ENCODE measurements around the gene SWI5.
"Not testable (repeated sequence)": the region's sequence is repeated elsewhere in the genome, so short reads cannot be mapped to it uniquely, and the experiment has no call there.

SWI5 gene

GRCh38 chr9:128276008-128276573 lies at the start of gene SWI5:
Gene SWI5 (plus strand): TSS chr9:128276276.
- peak; percentile 99 to 100 for DNase-seq (ENCODE audit: low read depth in 2 of 2, low spot score in 1 of 2)

GRCh38 chr9:128226412-128226801 lies 49.7 kb upstream of the SWI5 start:
- DNase-seq (ENCODE audit: low read depth in 2 of 2, low spot score in 1 of 2) = no peak

GRCh38 chr9:128230897-128231296 lies 45.2 kb upstream of the SWI5 start:
- not testable (repeated sequence) for DNase-seq (ENCODE audit: low read depth in 2 of 2, low spot score in 1 of 2)

- DNase-seq (ENCODE audit: low read depth in 2 of 2, low spot score in 1 of 2) = no peak
Measured at GRCh38 chr9:128231638-128232527, 44.2 kb upstream of the SWI5 start.

- DNase-seq (ENCODE audit: low read depth in 2 of 2, low spot score in 1 of 2) = no peak
Measured at GRCh38 chr9:128232528-128233428, 43.3 kb upstream of the SWI5 start.

- no peak for DNase-seq (ENCODE audit: low read depth in 2 of 2, low spot score in 1 of 2)
Measured at GRCh38 chr9:128233817-128234406, 42.2 kb upstream of the SWI5 start.

GRCh38 chr9:128242124-128242523 lies 34.0 kb upstream of the SWI5 start:
- DNase-seq (ENCODE audit: low read depth in 2 of 2, low spot score in 1 of 2) = no peak

- DNase-seq (ENCODE audit: low read depth in 2 of 2, low spot score in 1 of 2) = no peak
Measured at GRCh38 chr9:128242828-128243214, 33.3 kb upstream of the SWI5 start.

GRCh38 chr9:128243215-128244018 lies 32.7 kb upstream of the SWI5 start:
- DNase-seq (ENCODE audit: low read depth in 2 of 2, low spot score in 1 of 2) = no peak

- DNase-seq (ENCODE audit: low read depth in 2 of 2, low spot score in 1 of 2) = no peak
Measured at GRCh38 chr9:128244091-128244836, 31.8 kb upstream of the SWI5 start.

- no peak for DNase-seq (ENCODE audit: low read depth in 2 of 2, low spot score in 1 of 2)
Measured at GRCh38 chr9:128244837-128245231, 31.2 kb upstream of the SWI5 start.

- DNase-seq (ENCODE audit: low read depth in 2 of 2, low spot score in 1 of 2) = no peak
Measured at GRCh38 chr9:128245421-128246151, 30.5 kb upstream of the SWI5 start.

- no peak for DNase-seq (ENCODE audit: low read depth in 2 of 2, low spot score in 1 of 2)
Measured at GRCh38 chr9:128246471-128246870, 29.6 kb upstream of the SWI5 start.

GRCh38 chr9:128247226-128247803 lies 28.8 kb upstream of the SWI5 start:
- DNase-seq (ENCODE audit: low read depth in 2 of 2, low spot score in 1 of 2) = no peak

- no peak for DNase-seq (ENCODE audit: low read depth in 2 of 2, low spot score in 1 of 2)
Measured at GRCh38 chr9:128249558-128249907, 26.5 kb upstream of the SWI5 start.

- DNase-seq (ENCODE audit: low read depth in 2 of 2, low spot score in 1 of 2) = peak; percentile 93 to 100
Measured at GRCh38 chr9:128249908-128250838, 25.9 kb upstream of the SWI5 start.

- no peak for DNase-seq (ENCODE audit: low read depth in 2 of 2, low spot score in 1 of 2)
Measured at GRCh38 chr9:128250839-128251731, 25.0 kb upstream of the SWI5 start.

Measured in stimulated activated CD8-positive, alpha-beta memory T cell treated with anti-CD3 and anti-CD28 coated beads, Interleukin-4, amount 100 ng/mL, for 4 hours (primary cell).